Right cardiac atrium (tissue), 5 donors: ENCODE data around the gene ATP5PD. TPM values are rescaled to one million over a fixed set of nuclear protein-coding genes. Genes with fewer than 3 reads are reported as not detected.
"Not testable (repeated sequence)": the region's sequence is repeated elsewhere in the genome, so short reads cannot be mapped to it uniquely, and the experiment has no call there.

Experiments
- ATAC-seq, 2 donors: fragments of 200-7000 bp; cut with Tn5 transposase; one replicate each; pipeline versions ENCODE4 v1.8.0 to v1.9.1; 2020; ENCODE audit warnings: moderate library complexity in 2 of 2, mild to moderate bottlenecking in 1 of 2
- DNase-seq, 3 donors: peaks; one replicate each; pipeline ENCODE4 v3.0.0-alpha.2; 2020
- H3K27ac ChIP-seq: one replicate; pipeline ENCODE4 v1.5.1; 2013; ENCODE audit warnings: mild to moderate bottlenecking, low read length, control low read depth, moderate library complexity
- H3K27me3 ChIP-seq: one replicate; pipeline ENCODE4 v1.6.1; 2013; ENCODE audit not compliant: control insufficient read depth, insufficient read depth
- H3K4me1 ChIP-seq: one replicate; pipeline ENCODE4 v1.6.1; 2013; ENCODE audit warnings: low read length; ENCODE audit not compliant: control insufficient read depth, insufficient read depth
- H3K4me3 ChIP-seq: one replicate; pipeline ENCODE4 v1.5.1; 2013; ENCODE audit warnings: low read length, control low read depth
- H3K9me3 ChIP-seq: one replicate; pipeline ENCODE4 v1.6.1; 2013; ENCODE audit warnings: low read length; ENCODE audit not compliant: control insufficient read depth
- WGBS: extraction: QIAGEN DNeasy Blood & Tissue Kit; methylation state at CpG from one replicate; pipeline ENCODE4 v1.1.7; 2013; 5-methylcytosine and 5-hydroxymethylcytosine counted together
- intact Hi-C, 4 donors: fragments of 100-400 bp; cut with DNase I; formaldehyde crosslinking; loops; one replicate each; pipeline versions ENCODE4 v1.11.0 to v1.14.0; 2022 to 2023
- polyA plus RNA-seq: library from polyadenylated mRNA; stranded (reverse); fragments of 200-250 nt; gene quantifications from one replicate; pipeline ENCODE4 v1.2.3, GENCODE V29; 2013
- total RNA-seq, 4 donors: library from RNA; stranded (reverse); fragmentation: NEBNext Ultra II Directional; extraction: Animal tissue kit (Norgen Biotek cat#: 25700); gene quantifications; one replicate each; pipeline ENCODE4 v1.2.1, GENCODE V29; 2021
- donor health status: healthy with polysubstance abuse.
- donor health status: DM: no; HTN: yes; CAD: no.
- donor health status: DM: no; HTN: no; CAD: no.
- donor health status: DM: no; HTN: yes; CAD: no; lungs with severe emphysema.
- donor health status: DM: yes; HTN: yes; CAD: no.

The ATP5PD gene
- total and polyA plus RNA-seq, 5 donors, result 702 to 2,009 (median 783) TPM

GRCh38 chr17:75033346-75034235 lies 13.2 kb downstream of the ATP5PD start:
- Histone ChIP-seq H3K4me1 (peaks cover 3% of the 10 kb centered on the region), H3K9me3 (no peaks in the 10 kb centered on the region), H3K4me3 (peak overlapping the region; percentile 40), H3K27me3 (no peaks in the 10 kb centered on the region), H3K27ac (peak overlapping the region; percentile 21)
- under 1% methylated on average over 36 of the region's 36 CpGs for whole genome bisulfite sequencing
- ATAC-seq (peak; percentile 61 to 80), DNase-seq (peak; percentile 87 to 97 (median 96))
- intact Hi-C loops, result loop anchor here in 1 of 4 donors (10.0 kb wide), 1 partner anchor 49 kb away; the partner anchor contains the start of gene CDR2L

- H3K4me1 ChIP-seq, result peaks cover 3% of the 10 kb centered on the region
- intact Hi-C loops, result loop anchor here in 1 of 4 donors (10.0 kb wide), 1 partner anchor 48 kb away; the partner anchor contains the start of gene CDR2L
- peak overlapping the region; percentile 37 for H3K4me3 ChIP-seq
Observed at GRCh38 chr17:75032720-75033280, 14.0 kb downstream of the ATP5PD start.

GRCh38 chr17:75031972-75032719 lies 14.6 kb downstream of the ATP5PD start:
- intact Hi-C loops, result loop anchor here in 1 of 4 donors (10.0 kb wide), 1 partner anchor 47 kb away; the partner anchor contains the start of gene CDR2L
- Histone ChIP-seq H3K27me3 (no peaks in the 10 kb centered on the region), H3K27ac (peak overlapping the region; percentile 9), H3K9me3 (no peaks in the 10 kb centered on the region), H3K4me3 (peak overlapping the region; percentile 37), H3K4me1 (peaks cover 3% of the 10 kb centered on the region)
- 14% methylated on average over 10 of the region's 10 CpGs for WGBS
- DNase-seq, result peak; percentile 83 to 90 (median 85)
- ATAC-seq, result peak; percentile 37

More at GRCh38 chr17:75032720-75033280, 14.0 kb downstream of the ATP5PD start:
- H3K27me3 ChIP-seq, result no peaks in the 10 kb centered on the region
- ATAC-seq (no peak), DNase-seq (peak in 2 of 3 donors; percentile 48 to 66)
- no peaks in the 10 kb centered on the region for H3K9me3 ChIP-seq
- no peak overlapping the region for H3K27ac ChIP-seq
- WGBS, result 4% methylated on average over 13 of the region's 13 CpGs

- no peak overlapping the region for H3K4me3 ChIP-seq
- ATAC-seq, result no peak
- intact Hi-C loops, result loop anchor here in 1 of 4 donors (10.0 kb wide), 1 partner anchor 45 kb away; the partner anchor contains the start of gene CDR2L
- H3K9me3 ChIP-seq, result no peaks in the 10 kb centered on the region
- 74% methylated on average over 8 of the region's 8 CpGs for WGBS
- DNase-seq, result no peak
- H3K27me3 ChIP-seq, result no peaks in the 10 kb centered on the region
- no peaks in the 10 kb centered on the region for H3K4me1 ChIP-seq
- no peak overlapping the region for H3K27ac ChIP-seq
Observed at GRCh38 chr17:75030161-75030560, 16.6 kb downstream of the ATP5PD start.

- not testable (repeated sequence) for ATAC-seq, DNase-seq, H3K27ac ChIP-seq, H3K27me3 ChIP-seq, H3K4me3 ChIP-seq, H3K9me3 ChIP-seq, H3K4me1 ChIP-seq
- intact Hi-C loops, result loop anchor here in 1 of 4 donors (10.0 kb wide), 1 partner anchor 62 kb away; no protein-coding TSS in a partner anchor
- WGBS, result 68% methylated on average over 2 of the region's 2 CpGs
Observed at GRCh38 chr17:75026650-75027049, 20.1 kb downstream of the ATP5PD start.

- intact Hi-C loops, result loop anchor here in 1 of 4 donors (10.0 kb wide), 1 partner anchor 61 kb away; no protein-coding TSS in a partner anchor
- H3K4me1 ChIP-seq, H3K9me3 ChIP-seq, H3K27me3 ChIP-seq, H3K4me3 ChIP-seq, H3K27ac ChIP-seq, DNase-seq, ATAC-seq: not testable (repeated sequence)
- 84% methylated on average over 9 of the region's 9 CpGs for WGBS
Observed at GRCh38 chr17:75025398-75025734, 21.4 kb downstream of the ATP5PD start.

GRCh38 chr17:75024686-75025397 lies 21.9 kb downstream of the ATP5PD start:
- intact Hi-C loops, result loop anchor here in 1 of 4 donors (10.0 kb wide), 1 partner anchor 60 kb away; no protein-coding TSS in a partner anchor
- H3K4me3 ChIP-seq, result no peak overlapping the region
- H3K27ac ChIP-seq, result no peak overlapping the region
- H3K4me1 ChIP-seq, result no peaks in the 10 kb centered on the region
- WGBS, result 89% methylated on average over 10 of the region's 10 CpGs
- no peaks in the 10 kb centered on the region for H3K27me3 ChIP-seq
- ATAC-seq (no peak), DNase-seq (no peak)
- no peaks in the 10 kb centered on the region for H3K9me3 ChIP-seq

GRCh38 chr17:75020331-75021110 lies 26.2 kb downstream of the ATP5PD start:
- intact Hi-C loops, result loop anchor here in 1 of 4 donors (10.0 kb wide), 1 partner anchor 56 kb away; no protein-coding TSS in a partner anchor

GRCh38 chr17:75019710-75020109 lies 27.1 kb downstream of the ATP5PD start:
- no peaks in the 10 kb centered on the region for H3K4me1 ChIP-seq

More at GRCh38 chr17:75020331-75021110, 26.2 kb downstream of the ATP5PD start:
- Histone ChIP-seq H3K4me1 (no peaks in the 10 kb centered on the region), H3K9me3 (no peaks in the 10 kb centered on the region), H3K27ac (no peak overlapping the region), H3K4me3 (no peak overlapping the region), H3K27me3 (no peaks in the 10 kb centered on the region)
- no peak for DNase-seq
- no peak for ATAC-seq
- 88% methylated on average over 19 of the region's 19 CpGs for WGBS

More at GRCh38 chr17:75019710-75020109, 27.1 kb downstream of the ATP5PD start:
- intact Hi-C loops, result loop anchor here in 1 of 4 donors (10.0 kb wide), 1 partner anchor 55 kb away; no protein-coding TSS in a partner anchor
- Histone ChIP-seq H3K4me3 (no peak overlapping the region), H3K27ac (no peak overlapping the region), H3K27me3 (no peaks in the 10 kb centered on the region), H3K9me3 (no peaks in the 10 kb centered on the region)
- no peak for DNase-seq
- ATAC-seq, result no peak
- 92% methylated on average over 3 of the region's 3 CpGs for WGBS
